ENCODE data around the gene MCTS1. TPM values are rescaled to one million over a fixed set of nuclear protein-coding genes. Genes with fewer than 3 reads are reported as not detected.

The MCTS1 gene
- total and polyA plus RNA-seq, 2 experiments from 2014 or later = 33.0 to 58.2 TPM

DNA sequence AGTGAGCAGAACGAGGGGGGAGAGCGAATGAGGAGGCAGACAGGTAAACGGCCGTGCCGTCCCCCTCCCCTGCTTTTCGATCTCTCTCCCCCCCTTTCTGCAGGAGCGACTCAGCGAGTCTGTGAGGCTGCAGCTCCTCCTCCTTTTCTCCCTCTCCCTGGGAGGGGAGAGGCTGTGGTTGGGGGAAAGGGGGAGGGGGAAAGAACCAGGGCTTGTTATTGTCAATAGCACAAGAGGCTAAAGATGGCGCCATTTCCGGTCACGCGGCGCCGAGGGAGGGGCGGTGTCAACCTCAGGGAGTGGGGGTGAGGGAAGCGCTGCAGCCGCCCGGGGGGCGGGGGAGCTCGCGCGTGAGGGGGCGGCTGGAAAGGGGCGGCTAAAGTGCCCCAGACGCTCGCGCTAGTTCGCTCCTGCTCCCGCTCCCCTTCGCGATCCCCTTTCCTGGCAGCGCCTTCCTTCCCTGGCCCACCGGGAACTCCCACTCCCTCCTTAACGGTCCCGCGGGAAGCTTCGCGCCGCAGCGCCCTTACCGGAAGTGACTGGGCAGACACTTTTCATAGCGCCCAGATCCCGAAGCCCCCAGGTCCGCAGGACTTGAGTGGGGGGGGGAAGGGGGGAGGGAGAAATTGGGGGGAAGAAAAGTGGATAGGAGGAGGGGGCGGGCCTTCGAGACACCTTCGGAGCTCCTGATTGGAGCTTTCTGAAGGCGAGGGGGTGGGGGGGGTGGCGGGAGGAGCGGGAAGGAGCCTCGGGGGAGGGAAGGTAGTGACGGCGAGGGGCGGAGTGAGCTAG, 42.9 kb upstream of the MCTS1 start, which contains the start of gene CUL4B:
TSS of gene CUL4B (minus strand) at position 121 of the 792 bp plus-strand sequence. CDS start 324 bp downstream, outside the sequence.
- Mint-ChIP-seq H3K27me3 (ENCODE audit: insufficient read depth, low read depth, poor library complexity) (peaks cover 7% of the 10 kb centered on the region), H3K27ac (peak within 1 kb of the TSS; percentile 97), H3K9me3 (no peaks in the 10 kb centered on the region), H3K4me3 (peak within 1 kb of the TSS; percentile 92), H3K4me1 (peaks cover 5% of the 10 kb centered on the region), H3K36me3 (ENCODE audit: low read depth) (peaks cover 12% of the 10 kb centered on the region; the same call in 2 of the 3 replicates)
- Histone ChIP-seq H3K79me2 (replicated peaks; ENCODE audit: insufficient read depth) (peaks cover 22% of the 10 kb centered on the region), H3K4me2 (peak within 1 kb of the TSS; percentile 86), H3K9me2 (ENCODE audit: insufficient read depth) (no peaks in the 10 kb centered on the region), H4K20me1 (replicated peaks; ENCODE audit: insufficient read depth) (no peaks in the 10 kb centered on the region), H3K4me3 (peak within 1 kb of the TSS; percentile 80), H3K4me1 (ENCODE audit: insufficient read depth) (peaks cover 6% of the 10 kb centered on the region), H3F3A (replicated peaks; ENCODE audit: low read depth) (no peaks in the 10 kb centered on the region), H3K27ac (ENCODE audit: low read depth) (peak within 1 kb of the TSS; percentile 98), H3K27me3 (ENCODE audit: insufficient read depth) (no peaks in the 10 kb centered on the region), H2AFZ (peak within 1 kb of the TSS; percentile 67; the same call in 1 of the 2 replicates), H3K36me3 (ENCODE audit: insufficient read depth) (no peaks in the 10 kb centered on the region)
- DNase-seq (ENCODE audit: low spot score) = peak; percentile 89
- TF ChIP-seq, protein P1, sequence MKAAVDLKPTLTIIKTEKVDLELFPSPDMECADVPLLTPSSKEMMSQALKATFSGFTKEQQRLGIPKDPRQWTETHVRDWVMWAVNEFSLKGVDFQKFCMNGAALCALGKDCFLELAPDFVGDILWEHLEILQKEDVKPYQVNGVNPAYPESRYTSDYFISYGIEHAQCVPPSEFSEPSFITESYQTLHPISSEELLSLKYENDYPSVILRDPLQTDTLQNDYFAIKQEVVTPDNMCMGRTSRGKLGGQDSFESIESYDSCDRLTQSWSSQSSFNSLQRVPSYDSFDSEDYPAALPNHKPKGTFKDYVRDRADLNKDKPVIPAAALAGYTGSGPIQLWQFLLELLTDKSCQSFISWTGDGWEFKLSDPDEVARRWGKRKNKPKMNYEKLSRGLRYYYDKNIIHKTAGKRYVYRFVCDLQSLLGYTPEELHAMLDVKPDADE (IDR thresholded peaks at IDR 0.05) = no peak
- TF ChIP-seq ZNF114 (CRISPR knock-in tag; IDR thresholded peaks at IDR 0.05) (no peak), EZH2phosphoT487 (IDR thresholded peaks at IDR 0.05; ENCODE audit: unreplicated experiment) (no peak), EZH2 (IDR thresholded peaks at IDR 0.05; ENCODE audit: low read depth, unreplicated experiment) (no peak), STAT1 (IDR thresholded peaks at IDR 0.05; ENCODE audit: unreplicated experiment) (no peak), ZNF331 (CRISPR knock-in tag; IDR thresholded peaks at IDR 0.05; ENCODE audit: low read depth) (no peak), CREB1 (CRISPR knock-in tag; IDR thresholded peaks at IDR 0.05; ENCODE audit: low read depth) (no peak; the same call in 1 of the 2 replicates), JUNB (IDR thresholded peaks at IDR 0.05; ENCODE audit: unreplicated experiment) (no peak), POLR2AphosphoS5 (IDR thresholded peaks at IDR 0.05; ENCODE audit: low read depth) (no peak; the same call in 1 of the 2 replicates), NANOG (IDR thresholded peaks at IDR 0.05; ENCODE audit: borderline replicate concordance) (no peak)
- TF ChIP-seq, protein P2, sequence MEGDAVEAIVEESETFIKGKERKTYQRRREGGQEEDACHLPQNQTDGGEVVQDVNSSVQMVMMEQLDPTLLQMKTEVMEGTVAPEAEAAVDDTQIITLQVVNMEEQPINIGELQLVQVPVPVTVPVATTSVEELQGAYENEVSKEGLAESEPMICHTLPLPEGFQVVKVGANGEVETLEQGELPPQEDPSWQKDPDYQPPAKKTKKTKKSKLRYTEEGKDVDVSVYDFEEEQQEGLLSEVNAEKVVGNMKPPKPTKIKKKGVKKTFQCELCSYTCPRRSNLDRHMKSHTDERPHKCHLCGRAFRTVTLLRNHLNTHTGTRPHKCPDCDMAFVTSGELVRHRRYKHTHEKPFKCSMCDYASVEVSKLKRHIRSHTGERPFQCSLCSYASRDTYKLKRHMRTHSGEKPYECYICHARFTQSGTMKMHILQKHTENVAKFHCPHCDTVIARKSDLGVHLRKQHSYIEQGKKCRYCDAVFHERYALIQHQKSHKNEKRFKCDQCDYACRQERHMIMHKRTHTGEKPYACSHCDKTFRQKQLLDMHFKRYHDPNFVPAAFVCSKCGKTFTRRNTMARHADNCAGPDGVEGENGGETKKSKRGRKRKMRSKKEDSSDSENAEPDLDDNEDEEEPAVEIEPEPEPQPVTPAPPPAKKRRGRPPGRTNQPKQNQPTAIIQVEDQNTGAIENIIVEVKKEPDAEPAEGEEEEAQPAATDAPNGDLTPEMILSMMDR (conservative IDR thresholded peaks at IDR 0.05; ENCODE audit: low read depth in 2 of 2) = no peak
- TF ChIP-seq, protein P3, sequence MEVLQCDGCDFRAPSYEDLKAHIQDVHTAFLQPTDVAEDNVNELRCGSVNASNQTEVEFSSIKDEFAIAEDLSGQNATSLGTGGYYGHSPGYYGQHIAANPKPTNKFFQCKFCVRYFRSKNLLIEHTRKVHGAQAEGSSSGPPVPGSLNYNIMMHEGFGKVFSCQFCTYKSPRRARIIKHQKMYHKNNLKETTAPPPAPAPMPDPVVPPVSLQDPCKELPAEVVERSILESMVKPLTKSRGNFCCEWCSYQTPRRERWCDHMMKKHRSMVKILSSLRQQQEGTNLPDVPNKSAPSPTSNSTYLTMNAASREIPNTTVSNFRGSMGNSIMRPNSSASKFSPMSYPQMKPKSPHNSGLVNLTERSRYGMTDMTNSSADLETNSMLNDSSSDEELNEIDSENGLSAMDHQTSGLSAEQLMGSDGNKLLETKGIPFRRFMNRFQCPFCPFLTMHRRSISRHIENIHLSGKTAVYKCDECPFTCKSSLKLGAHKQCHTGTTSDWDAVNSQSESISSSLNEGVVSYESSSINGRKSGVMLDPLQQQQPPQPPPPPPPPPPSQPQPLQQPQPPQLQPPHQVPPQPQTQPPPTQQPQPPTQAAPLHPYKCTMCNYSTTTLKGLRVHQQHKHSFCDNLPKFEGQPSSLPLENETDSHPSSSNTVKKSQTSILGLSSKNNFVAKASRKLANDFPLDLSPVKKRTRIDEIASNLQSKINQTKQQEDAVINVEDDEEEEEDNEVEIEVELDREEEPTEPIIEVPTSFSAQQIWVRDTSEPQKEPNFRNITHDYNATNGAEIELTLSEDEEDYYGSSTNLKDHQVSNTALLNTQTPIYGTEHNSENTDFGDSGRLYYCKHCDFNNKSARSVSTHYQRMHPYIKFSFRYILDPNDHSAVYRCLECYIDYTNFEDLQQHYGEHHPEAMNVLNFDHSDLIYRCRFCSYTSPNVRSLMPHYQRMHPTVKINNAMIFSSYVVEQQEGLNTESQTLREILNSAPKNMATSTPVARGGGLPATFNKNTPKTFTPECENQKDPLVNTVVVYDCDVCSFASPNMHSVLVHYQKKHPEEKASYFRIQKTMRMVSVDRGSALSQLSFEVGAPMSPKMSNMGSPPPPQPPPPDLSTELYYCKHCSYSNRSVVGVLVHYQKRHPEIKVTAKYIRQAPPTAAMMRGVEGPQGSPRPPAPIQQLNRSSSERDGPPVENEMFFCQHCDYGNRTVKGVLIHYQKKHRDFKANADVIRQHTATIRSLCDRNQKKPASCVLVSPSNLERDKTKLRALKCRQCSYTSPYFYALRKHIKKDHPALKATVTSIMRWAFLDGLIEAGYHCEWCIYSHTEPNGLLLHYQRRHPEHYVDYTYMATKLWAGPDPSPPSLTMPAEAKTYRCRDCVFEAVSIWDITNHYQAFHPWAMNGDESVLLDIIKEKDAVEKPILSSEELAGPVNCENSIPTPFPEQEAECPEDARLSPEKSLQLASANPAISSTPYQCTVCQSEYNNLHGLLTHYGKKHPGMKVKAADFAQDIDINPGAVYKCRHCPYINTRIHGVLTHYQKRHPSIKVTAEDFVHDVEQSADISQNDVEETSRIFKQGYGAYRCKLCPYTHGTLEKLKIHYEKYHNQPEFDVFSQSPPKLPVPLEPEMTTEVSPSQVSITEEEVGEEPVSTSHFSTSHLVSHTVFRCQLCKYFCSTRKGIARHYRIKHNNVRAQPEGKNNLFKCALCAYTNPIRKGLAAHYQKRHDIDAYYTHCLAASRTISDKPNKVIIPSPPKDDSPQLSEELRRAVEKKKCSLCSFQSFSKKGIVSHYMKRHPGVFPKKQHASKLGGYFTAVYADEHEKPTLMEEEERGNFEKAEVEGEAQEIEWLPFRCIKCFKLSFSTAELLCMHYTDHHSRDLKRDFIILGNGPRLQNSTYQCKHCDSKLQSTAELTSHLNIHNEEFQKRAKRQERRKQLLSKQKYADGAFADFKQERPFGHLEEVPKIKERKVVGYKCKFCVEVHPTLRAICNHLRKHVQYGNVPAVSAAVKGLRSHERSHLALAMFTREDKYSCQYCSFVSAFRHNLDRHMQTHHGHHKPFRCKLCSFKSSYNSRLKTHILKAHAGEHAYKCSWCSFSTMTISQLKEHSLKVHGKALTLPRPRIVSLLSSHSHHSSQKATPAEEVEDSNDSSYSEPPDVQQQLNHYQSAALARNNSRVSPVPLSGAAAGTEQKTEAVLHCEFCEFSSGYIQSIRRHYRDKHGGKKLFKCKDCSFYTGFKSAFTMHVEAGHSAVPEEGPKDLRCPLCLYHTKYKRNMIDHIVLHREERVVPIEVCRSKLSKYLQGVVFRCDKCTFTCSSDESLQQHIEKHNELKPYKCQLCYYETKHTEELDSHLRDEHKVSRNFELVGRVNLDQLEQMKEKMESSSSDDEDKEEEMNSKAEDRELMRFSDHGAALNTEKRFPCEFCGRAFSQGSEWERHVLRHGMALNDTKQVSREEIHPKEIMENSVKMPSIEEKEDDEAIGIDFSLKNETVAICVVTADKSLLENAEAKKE (CRISPR knock-in tag; IDR thresholded peaks at IDR 0.05) = no peak
- TF ChIP-seq, protein P4, sequence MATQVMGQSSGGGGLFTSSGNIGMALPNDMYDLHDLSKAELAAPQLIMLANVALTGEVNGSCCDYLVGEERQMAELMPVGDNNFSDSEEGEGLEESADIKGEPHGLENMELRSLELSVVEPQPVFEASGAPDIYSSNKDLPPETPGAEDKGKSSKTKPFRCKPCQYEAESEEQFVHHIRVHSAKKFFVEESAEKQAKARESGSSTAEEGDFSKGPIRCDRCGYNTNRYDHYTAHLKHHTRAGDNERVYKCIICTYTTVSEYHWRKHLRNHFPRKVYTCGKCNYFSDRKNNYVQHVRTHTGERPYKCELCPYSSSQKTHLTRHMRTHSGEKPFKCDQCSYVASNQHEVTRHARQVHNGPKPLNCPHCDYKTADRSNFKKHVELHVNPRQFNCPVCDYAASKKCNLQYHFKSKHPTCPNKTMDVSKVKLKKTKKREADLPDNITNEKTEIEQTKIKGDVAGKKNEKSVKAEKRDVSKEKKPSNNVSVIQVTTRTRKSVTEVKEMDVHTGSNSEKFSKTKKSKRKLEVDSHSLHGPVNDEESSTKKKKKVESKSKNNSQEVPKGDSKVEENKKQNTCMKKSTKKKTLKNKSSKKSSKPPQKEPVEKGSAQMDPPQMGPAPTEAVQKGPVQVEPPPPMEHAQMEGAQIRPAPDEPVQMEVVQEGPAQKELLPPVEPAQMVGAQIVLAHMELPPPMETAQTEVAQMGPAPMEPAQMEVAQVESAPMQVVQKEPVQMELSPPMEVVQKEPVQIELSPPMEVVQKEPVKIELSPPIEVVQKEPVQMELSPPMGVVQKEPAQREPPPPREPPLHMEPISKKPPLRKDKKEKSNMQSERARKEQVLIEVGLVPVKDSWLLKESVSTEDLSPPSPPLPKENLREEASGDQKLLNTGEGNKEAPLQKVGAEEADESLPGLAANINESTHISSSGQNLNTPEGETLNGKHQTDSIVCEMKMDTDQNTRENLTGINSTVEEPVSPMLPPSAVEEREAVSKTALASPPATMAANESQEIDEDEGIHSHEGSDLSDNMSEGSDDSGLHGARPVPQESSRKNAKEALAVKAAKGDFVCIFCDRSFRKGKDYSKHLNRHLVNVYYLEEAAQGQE (IDR thresholded peaks at IDR 0.05; ENCODE audit: unreplicated experiment) = no peak
- peak; percentile 76 for ATAC-seq
